ENCODE results near the gene STOML1.

The STOML1 gene, protein sequence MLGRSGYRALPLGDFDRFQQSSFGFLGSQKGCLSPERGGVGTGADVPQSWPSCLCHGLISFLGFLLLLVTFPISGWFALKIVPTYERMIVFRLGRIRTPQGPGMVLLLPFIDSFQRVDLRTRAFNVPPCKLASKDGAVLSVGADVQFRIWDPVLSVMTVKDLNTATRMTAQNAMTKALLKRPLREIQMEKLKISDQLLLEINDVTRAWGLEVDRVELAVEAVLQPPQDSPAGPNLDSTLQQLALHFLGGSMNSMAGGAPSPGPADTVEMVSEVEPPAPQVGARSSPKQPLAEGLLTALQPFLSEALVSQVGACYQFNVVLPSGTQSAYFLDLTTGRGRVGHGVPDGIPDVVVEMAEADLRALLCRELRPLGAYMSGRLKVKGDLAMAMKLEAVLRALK

GRCh38 chr15:73991726-73992593 lies at the start of gene STOML1:
STOML1 (minus strand) TSS chr15:73992295; CDS start chr15:73992223, 72 bp downstream.
- DNase-seq = peak; percentile 98

DNA sequence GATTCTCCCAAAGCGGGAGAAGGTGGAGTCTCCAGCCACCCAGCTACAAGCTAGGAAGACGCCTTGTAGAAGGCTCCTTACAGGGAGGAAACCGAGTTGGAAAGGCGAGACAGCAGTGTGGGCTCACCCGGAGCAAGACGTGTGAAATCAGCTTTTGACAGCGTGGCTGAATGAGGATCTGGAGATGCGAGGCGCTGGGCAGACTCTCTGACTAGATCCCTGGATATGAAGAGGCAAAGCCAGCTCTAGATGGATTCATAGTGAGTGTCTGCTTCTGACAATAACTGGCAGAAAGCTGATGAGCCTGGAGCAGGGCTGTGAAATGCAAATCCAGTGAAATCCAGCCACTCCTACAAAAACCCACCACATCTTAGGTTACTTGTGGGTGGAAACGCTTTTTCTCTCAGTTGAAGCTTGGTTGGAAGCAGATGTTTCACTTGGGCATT lies 49.2 kb upstream of the STOML1 start:
- no peak for DNase-seq

- no peak for DNase-seq
These were observed 48.2 kb upstream of the STOML1 start for GRCh38 chr15:74040109-74040850.

DNA sequence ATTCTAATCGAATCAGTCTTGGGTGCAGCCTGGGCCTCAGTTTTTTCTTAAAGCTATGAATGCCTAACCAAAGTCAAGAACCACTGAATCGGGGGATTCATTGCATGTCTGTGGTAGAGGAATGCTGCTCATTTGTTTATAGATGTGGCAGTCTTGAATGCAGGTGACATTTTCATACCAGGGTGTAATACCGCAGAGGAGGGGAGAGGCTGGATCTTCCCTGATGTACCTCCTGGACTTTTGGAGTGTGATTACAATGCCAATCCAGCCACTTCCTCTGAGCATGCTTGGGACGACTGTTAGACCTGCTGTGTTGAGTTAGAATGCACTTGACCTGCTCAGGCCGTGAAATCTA lies 47.5 kb upstream of the STOML1 start:
- no peak for DNase-seq

GRCh38 chr15:74038707-74039655 lies 46.9 kb upstream of the STOML1 start:
- DNase-seq = no peak

- DNase-seq = no peak
These were observed 45.3 kb upstream of the STOML1 start for GRCh38 chr15:74037171-74038117.

DNA sequence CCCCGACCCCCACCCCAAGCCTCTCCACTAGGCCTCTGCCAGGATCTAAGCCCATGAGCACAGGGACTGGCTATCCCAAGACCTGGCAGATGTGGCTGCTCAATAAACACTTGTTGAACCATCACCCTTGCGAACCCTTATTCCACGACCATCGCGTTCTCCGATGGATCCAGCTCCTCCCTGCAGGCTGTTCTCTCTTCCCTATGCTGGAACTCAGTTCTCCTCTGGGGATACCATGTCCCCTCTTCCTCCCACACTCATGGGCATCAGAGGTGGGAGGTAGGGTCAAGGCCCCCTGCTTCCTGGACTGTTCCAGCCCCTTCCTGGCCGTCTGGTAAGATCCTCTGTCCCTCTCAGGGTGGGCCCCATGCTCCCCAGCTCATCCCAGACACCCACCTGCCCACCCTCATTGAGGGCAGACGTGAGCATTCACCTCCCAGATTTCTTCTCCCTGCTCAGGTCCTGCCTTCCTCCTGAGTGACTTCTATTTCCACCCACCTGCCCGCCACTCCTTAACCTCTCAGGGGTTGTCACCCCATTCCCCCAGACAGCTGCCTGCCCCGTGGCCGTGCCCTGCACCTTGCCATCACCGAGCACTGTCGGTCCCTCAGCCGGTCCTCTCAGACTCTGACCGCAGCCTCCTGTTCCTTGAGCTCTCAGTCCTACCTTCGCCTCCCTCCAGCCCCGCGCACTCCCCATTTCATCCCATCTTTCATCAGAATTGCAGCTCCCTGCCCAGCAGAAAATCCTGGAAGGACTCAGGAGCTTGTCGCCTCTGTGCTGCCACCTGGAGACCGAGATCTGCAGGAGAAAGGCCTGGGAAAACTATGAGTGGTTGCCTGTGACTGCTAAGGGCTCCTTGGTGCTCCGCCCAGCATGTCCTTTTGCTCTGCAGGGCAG lies 44.4 kb upstream of the STOML1 start:
- no peak for DNase-seq

DNA sequence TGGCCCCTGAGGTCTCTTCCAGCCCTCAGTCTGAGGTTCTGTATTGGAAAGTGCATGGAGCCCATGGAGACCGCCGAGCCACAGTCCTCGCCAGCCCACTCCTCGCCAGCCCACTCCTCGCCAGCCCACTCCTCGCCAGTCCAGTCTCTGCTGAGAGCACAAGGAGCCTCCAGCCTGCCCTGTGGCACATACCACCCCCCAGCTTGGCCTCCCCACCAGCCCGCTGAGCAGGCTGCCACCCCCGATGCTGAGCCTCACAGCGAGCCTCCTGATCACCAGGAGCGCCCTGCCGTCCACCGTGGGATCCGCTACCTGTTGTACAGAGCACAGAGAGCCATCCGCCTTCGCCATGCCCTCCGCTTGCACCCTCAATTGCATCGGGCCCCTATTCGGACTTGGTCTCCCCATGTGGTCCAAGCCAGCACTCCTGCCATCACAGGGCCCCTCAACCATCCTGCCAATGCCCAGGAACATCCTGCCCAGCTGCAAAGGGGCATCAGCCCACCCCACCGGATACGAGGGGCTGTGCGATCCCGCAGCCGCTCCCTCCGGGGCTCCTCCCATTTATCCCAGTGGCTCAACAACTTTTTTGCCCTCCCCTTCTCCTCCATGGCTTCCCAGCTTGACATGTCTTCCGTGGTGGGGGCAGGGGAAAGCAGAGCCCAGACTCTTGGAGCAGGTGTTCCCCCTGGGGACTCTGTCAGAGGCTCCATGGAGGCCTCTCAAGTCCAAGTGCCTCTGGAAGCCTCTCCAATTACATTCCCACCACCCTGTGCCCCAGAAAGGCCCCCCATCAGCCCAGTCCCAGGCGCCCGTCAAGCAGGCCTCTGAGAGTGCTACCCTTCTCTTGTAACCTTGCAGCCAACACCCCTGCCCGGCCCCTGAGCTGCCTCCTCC lies 43.3 kb upstream of the STOML1 start:
- no peak for DNase-seq

- no peak for DNase-seq
These were observed 42.2 kb upstream of the STOML1 start for GRCh38 chr15:74034206-74034755.

DNA sequence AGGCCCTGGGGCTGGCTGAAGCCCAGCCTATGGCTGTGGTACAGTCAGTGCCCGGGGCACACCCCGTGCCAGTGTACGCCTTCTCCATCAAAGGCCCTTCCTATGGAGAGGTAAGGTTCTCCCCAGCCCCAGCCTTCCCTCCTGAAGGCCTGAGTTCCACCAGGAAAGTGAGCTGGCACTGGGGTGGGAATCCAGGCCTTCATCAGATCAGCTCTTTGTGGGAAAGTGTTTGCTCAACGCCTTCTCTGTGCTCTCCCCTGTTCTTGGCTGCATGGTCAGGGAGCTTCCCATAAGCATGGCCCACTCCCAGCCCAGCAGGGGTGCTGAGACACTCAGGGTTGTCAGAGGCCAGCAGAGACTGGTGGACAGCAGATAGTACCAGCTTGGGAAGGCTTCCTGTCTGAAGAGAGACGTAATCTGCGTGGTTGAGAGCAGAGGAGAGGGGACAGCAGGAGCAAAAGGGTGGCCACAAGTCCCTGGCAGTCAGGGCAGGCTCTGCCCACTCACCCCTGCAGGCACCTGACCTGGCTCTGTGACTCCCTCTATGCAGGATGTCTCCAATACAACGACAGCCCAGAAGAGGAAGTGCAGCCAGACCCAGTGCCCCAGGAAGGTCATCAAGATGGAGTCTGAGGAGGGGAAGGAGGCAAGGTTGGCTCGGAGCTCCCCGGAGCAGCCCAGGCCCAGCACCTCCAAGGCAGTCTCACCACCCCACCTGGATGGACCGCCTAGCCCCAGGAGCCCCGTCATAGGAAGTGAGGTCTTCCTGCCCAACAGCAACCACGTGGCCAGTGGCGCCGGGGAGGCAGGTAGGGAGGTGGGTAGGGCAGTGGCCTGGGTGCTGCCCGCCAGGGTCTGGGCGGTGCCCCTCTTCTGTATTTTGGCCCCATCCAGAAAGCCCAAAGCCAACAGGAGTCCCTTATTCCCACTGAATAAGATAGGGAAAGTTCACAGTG lies 40.8 kb upstream of the STOML1 start:
- no peak for DNase-seq

DNA sequence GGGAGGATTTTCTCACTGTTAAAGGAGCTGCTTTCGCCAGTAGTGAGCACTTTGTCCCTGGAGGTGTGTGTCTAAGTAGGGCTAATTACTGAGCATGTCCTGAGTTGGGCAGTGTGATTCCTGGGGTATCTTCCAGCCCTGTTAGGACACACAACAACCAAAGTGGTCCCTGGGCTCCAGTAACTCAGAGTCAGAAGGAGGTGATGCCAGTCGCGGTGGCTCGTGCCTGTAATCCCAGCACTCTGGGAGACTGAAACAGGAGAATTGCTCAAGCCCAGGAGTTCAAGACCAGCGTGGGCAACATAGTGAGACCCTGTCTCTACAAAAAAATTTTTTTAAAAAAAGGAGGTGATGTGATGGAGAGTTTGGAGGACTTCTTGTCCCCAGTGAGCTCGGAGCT lies 40.0 kb upstream of the STOML1 start:
- DNase-seq = no peak

DNA sequence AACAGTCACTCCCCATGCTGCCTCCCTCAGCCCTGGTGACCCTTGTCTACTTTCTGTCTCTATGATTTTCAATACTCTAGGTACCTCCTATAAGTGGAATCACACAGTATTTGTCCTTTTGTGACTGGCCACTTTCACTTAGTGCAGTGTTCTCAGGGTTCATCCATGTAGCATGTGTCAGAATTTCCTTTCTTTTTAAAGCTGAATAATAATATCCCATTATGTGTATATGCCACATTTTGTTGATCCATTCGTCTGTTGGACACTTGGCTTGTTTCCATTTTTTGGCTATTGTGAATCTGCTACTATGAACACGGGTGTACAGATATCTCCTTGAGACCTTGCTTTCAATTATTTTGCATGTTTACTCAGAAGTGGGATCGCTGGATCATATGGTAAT lies 36.6 kb upstream of the STOML1 start:
- DNase-seq = no peak

- no peak for DNase-seq
These were observed 35.6 kb upstream of the STOML1 start for GRCh38 chr15:74027688-74028087.

- DNase-seq = no peak
These were observed 33.3 kb upstream of the STOML1 start for GRCh38 chr15:74025436-74025835.

GRCh38 chr15:74024687-74025086 lies 32.6 kb upstream of the STOML1 start:
- DNase-seq = no peak

- DNase-seq = no peak
These were observed 30.8 kb upstream of the STOML1 start for GRCh38 chr15:74022706-74023470.
